PC-9 (cell line): ENCODE results near the gene KRTAP10-7. TPM values are rescaled to one million over a fixed set of nuclear protein-coding genes. Genes with fewer than 3 reads are reported as not detected.
"Not testable (repeated sequence)": the region's sequence is repeated elsewhere in the genome, so short reads cannot be mapped to it uniquely, and the experiment has no call there.

Source experiments
- BruUV-seq: library from RNA; stranded (reverse); fragments of 400-500 nt; replicated peaks from 2 replicates; lab custom pipeline; 2021; lab: Mats Ljungman, UMichigan
- CTCF ChIA-PET: fragments of 300-600 bp; sonication (Branson Sonifier 250); formaldehyde crosslinking; loops from one replicate; lab custom pipeline; 2022; ENCODE audit warnings: antibody characterized with exemption; lab: Charles Lee
- POLR2A ChIA-PET: fragments of 300-600 bp; sonication (Branson Sonifier 250); formaldehyde crosslinking; loops from one replicate; lab custom pipeline; 2022; ENCODE audit warnings: antibody characterized with exemption; ENCODE audit not compliant: unreplicated experiment; lab: Charles Lee
- DNase-seq, 2 experiments: peaks; one replicate each; pipeline versions ENCODE4 v3.0.0 to v3.0.0-alpha.2; 2015 to 2022; ENCODE audit warnings: mixed read lengths in 1 of 2
- H2AFZ ChIP-seq: fragments of 200-600 bp; sonication (generic); 2 replicates; pipeline ENCODE4 v1.8.1; 2017; ENCODE audit warnings: antibody characterized with exemption
- H3F3A ChIP-seq: fragments of 200-600 bp; sonication (generic); 2 replicates; pipeline ENCODE4 v1.8.1; 2017; ENCODE audit warnings: antibody characterized with exemption, mild to moderate bottlenecking, low read depth; ENCODE audit not compliant: insufficient read depth
- H3K27ac ChIP-seq: fragments of 200-600 bp; sonication (generic); 2 replicates; pipeline ENCODE4 v1.6.1; 2016; ENCODE audit warnings: mixed run types
- H3K27me3 ChIP-seq: fragments of 200-600 bp; sonication (generic); 2 replicates; pipeline ENCODE4 v1.6.1; 2016; ENCODE audit warnings: low read depth, mixed run types; ENCODE audit not compliant: insufficient read depth
- H3K36me3 ChIP-seq: fragments of 200-600 bp; sonication (generic); 2 replicates; pipeline ENCODE4 v1.6.1; 2016; ENCODE audit warnings: low read depth, mixed run types
- H3K4me1 ChIP-seq: fragments of 200-600 bp; sonication (generic); replicated peaks from 2 replicates; pipeline ENCODE4 v1.6.1; 2016; ENCODE audit warnings: mixed run types; ENCODE audit not compliant: insufficient read depth
- H3K4me2 ChIP-seq: fragments of 200-600 bp; sonication (generic); 2 replicates; pipeline ENCODE4 v1.6.1; 2017; ENCODE audit warnings: mixed run types
- H3K4me3 ChIP-seq: fragments of 200-600 bp; sonication (generic); 2 replicates; pipeline ENCODE4 v1.6.1; 2016; ENCODE audit warnings: mixed run types
- H3K79me2 ChIP-seq: fragments of 200-600 bp; sonication (generic); 2 replicates; pipeline ENCODE4 v1.6.1; 2017; ENCODE audit warnings: low read depth, mixed run types
- H3K9me2 ChIP-seq: fragments of 200-600 bp; sonication (generic); 2 replicates; pipeline ENCODE4 v1.8.1; 2017; ENCODE audit warnings: mild to moderate bottlenecking; ENCODE audit not compliant: insufficient read depth
- H3K9me3 ChIP-seq: fragments of 200-600 bp; sonication (generic); 2 replicates; pipeline ENCODE4 v1.8.1; 2016; ENCODE audit warnings: low read depth; ENCODE audit not compliant: insufficient read depth
- H4K20me1 ChIP-seq: fragments of 200-600 bp; sonication (generic); 2 replicates; pipeline ENCODE4 v1.8.1; 2017; ENCODE audit not compliant: insufficient read depth
- CTCF ChIP-seq: fragments of 200-600 bp; sonication (generic); conservative IDR thresholded peaks from 2 replicates; pipeline ENCODE4 v1.6.1; 2017; ENCODE audit warnings: mixed run types, antibody characterized with exemption, mild to moderate bottlenecking, moderate library complexity
- EZH2 ChIP-seq: fragments of 200-600 bp; sonication (generic); IDR thresholded peaks from 2 replicates; pipeline ENCODE4 v1.8.0; 2017; ENCODE audit warnings: antibody characterized with exemption, low read depth
- intact Hi-C: fragments of 100-400 bp; cut with micrococcal nuclease; formaldehyde crosslinking; loops from one replicate; pipeline ENCODE4 v1.10.0; 2022; ENCODE audit not compliant: unreplicated experiment
- total RNA-seq: library from RNA; stranded (reverse); gene quantifications from 2 replicates; pipeline ENCODE4 v1.2.3, GENCODE V29; 2021

KRTAP10-7 gene
- total RNA-seq, 1 experiment from 2014 or later = not detected

GRCh38 chr21:44556879-44557278 lies 43.5 kb upstream of the KRTAP10-7 start:
- H4K20me1 ChIP-seq = no peaks in the 10 kb centered on the region
- H3K27ac ChIP-seq = no peak overlapping the region
- ChIA-PET POLR2A (no interaction called here), CTCF (no interaction called here)
- H2AFZ ChIP-seq = no peak overlapping the region
- H3K4me2 ChIP-seq = no peak overlapping the region
- intact Hi-C loops = no loop called here
- H3K79me2 ChIP-seq = no peaks in the 10 kb centered on the region
- no peaks in the 10 kb centered on the region for H3F3A ChIP-seq
- no peak for DNase-seq
- no TSS peak for BruUV-seq
- H3K4me3 ChIP-seq = no peak overlapping the region
- H3K36me3 ChIP-seq = no peaks in the 10 kb centered on the region
- TF ChIP-seq CTCF (no peak), EZH2 (0 out of 2 replicates have a peak, but pooled peaks have one; percentile 44)
- H3K9me2 ChIP-seq = no peaks in the 10 kb centered on the region
- no peaks in the 10 kb centered on the region for H3K9me3 ChIP-seq
- H3K27me3 ChIP-seq = peaks cover 71% of the 10 kb centered on the region
- no peaks in the 10 kb centered on the region for H3K4me1 ChIP-seq

- Histone ChIP-seq H3K9me2 (no peaks in the 10 kb centered on the region), H3K4me3 (no peak overlapping the region), H3F3A (no peaks in the 10 kb centered on the region), H3K4me1 (no peaks in the 10 kb centered on the region), H3K27me3 (peaks cover 67% of the 10 kb centered on the region), H3K9me3 (no peaks in the 10 kb centered on the region), H4K20me1 (no peaks in the 10 kb centered on the region), H3K79me2 (no peaks in the 10 kb centered on the region), H3K36me3 (no peaks in the 10 kb centered on the region), H2AFZ (no peak overlapping the region), H3K27ac (no peak overlapping the region), H3K4me2 (no peak overlapping the region)
- POLR2A ChIA-PET = no interaction called here
- no TSS peak for BruUV-seq
- CTCF ChIA-PET = no interaction called here
- TF ChIP-seq CTCF (no peak), EZH2 (no peak)
- DNase-seq = no peak
- intact Hi-C loops = no loop called here
Measured at GRCh38 chr21:44557491-44558328, 42.7 kb upstream of the KRTAP10-7 start.

DNA sequence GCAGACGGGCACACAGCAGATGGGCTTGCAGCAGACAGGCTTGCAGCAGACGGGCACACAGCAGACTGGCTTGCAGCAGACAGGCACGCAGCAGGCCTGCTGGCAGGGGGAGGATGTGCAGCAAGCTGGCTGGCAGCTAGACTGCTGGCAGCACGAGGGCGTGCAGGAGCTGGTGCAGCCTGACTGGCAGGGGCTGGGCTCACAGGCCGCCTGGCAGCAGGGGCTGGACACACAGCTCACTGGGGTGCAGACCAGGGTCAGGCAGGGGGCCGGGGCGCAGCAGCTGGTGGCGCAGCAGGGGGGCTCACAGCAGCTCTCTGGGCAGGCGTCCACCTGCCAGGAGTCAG lies 42.1 kb upstream of the KRTAP10-7 start:
- H3K27ac ChIP-seq, H3K36me3 ChIP-seq, POLR2A ChIA-PET, BruUV-seq, H3K4me2 ChIP-seq, CTCF ChIA-PET, H3K4me1 ChIP-seq, H3K9me3 ChIP-seq, H4K20me1 ChIP-seq, H2AFZ ChIP-seq, DNase-seq, H3K79me2 ChIP-seq, intact Hi-C loops, H3K4me3 ChIP-seq, H3K9me2 ChIP-seq, H3F3A ChIP-seq: not testable (repeated sequence)
- H3K27me3 ChIP-seq = peaks cover 66% of the 10 kb centered on the region

DNA sequence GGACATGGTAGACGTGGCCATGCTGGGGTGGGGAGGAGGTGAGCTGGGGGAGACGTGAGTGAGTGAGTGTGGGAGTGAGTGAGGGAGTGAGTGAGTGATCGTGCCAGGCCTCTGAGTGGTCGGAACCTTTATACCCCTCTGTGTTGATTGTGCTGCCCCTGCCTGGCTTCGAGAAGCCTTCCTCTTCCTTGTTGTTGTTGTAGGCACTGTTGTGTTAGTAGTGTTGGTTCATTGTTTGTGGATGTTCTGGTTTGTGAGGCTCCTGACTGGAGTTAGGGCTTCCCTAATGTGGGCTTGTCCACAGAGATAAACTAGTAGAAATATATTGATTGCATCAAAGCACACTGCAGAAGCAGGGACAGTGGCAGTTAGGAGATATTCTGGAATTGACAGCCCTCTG lies 41.7 kb upstream of the KRTAP10-7 start, which contains the start of gene KRTAP10-3:
Gene KRTAP10-3, minus strand, starts transcription at position 101 of the 400 bp plus-strand sequence. Its CDS starts 80 bp downstream, at position 21.
- intact Hi-C loops = no loop called here
- H2AFZ ChIP-seq = no peak within 1 kb of the TSS
- H3F3A ChIP-seq = no peaks in the 10 kb centered on the region
- no peak within 1 kb of the TSS for H3K27ac ChIP-seq
- BruUV-seq = no TSS peak
- ChIA-PET CTCF (no interaction called here), POLR2A (no interaction called here)
- H3K4me2 ChIP-seq = no peak within 1 kb of the TSS
- no peaks in the 10 kb centered on the region for H3K36me3 ChIP-seq
- no peaks in the 10 kb centered on the region for H4K20me1 ChIP-seq
- no peaks in the 10 kb centered on the region for H3K79me2 ChIP-seq
- H3K9me3 ChIP-seq = no peaks in the 10 kb centered on the region
- H3K9me2 ChIP-seq = no peaks in the 10 kb centered on the region
- no peaks in the 10 kb centered on the region for H3K4me1 ChIP-seq
- no peak within 1 kb of the TSS for H3K4me3 ChIP-seq
- DNase-seq = no peak
- no peak for TF ChIP-seq EZH2
- no peak for TF ChIP-seq CTCF
- peaks cover 66% of the 10 kb centered on the region for H3K27me3 ChIP-seq
